NB4 (cell line): ENCODE data around the gene SPARCL1.

Experiments
- CTCF ChIP-seq: IDR thresholded peaks from one replicate; pipeline ENCODE4 v1.5.1; 2012; ENCODE audit warnings: low read depth, low read length
- MYC ChIP-seq: IDR thresholded peaks from 2 replicates; pipeline ENCODE4 v1.6.1; 2011; ENCODE audit warnings: low read depth, low read length
- POLR2A ChIP-seq: IDR thresholded peaks from 2 replicates; pipeline ENCODE4 v1.6.1; 2011; ENCODE audit warnings: mild to moderate bottlenecking; ENCODE audit not compliant: insufficient read length; ENCODE audit errors: extremely low read depth

GRCh38 chr4:87560802-87561201, 31.6 kb upstream of the SPARCL1 start:
- TF ChIP-seq POLR2A = no peak
- no peak for TF ChIP-seq CTCF
- no peak for TF ChIP-seq MYC
